Skeletal muscle satellite cell (primary cell): ENCODE results near the gene KRABD2.
"Not testable (repeated sequence)": the region's sequence is repeated elsewhere in the genome, so short reads cannot be mapped to it uniquely, and the experiment has no call there.

ENCODE experiments used
- H3K27me3 ChIP-seq: 2 replicates; pipeline ENCODE4 v1.7.0; 2013; ENCODE audit warnings: low read length; ENCODE audit not compliant: control insufficient read depth, insufficient read depth
- H3K36me3 ChIP-seq: 2 replicates; pipeline ENCODE4 v1.7.0; 2013; ENCODE audit warnings: mild to moderate bottlenecking, control low read depth, low read length; ENCODE audit not compliant: insufficient read depth
- H3K4me1 ChIP-seq: 2 replicates; pipeline ENCODE4 v1.7.0; 2013; ENCODE audit warnings: low read length; ENCODE audit not compliant: control insufficient read depth, insufficient read depth
- H3K4me2 ChIP-seq: 2 replicates; pipeline ENCODE4 v1.7.0; 2013; ENCODE audit warnings: mild to moderate bottlenecking, low read length
- H3K4me3 ChIP-seq: 2 replicates; pipeline ENCODE4 v1.7.0; 2013; ENCODE audit warnings: low read length
- H3K9ac ChIP-seq: 2 replicates; pipeline ENCODE4 v1.7.0; 2013; ENCODE audit warnings: mild to moderate bottlenecking, low read depth, low read length, moderate library complexity
- H3K9me3 ChIP-seq: replicated peaks from 2 replicates; pipeline ENCODE4 v1.7.0; 2013; ENCODE audit warnings: mild to moderate bottlenecking, control low read depth, low read length

The KRABD2 gene

DNA sequence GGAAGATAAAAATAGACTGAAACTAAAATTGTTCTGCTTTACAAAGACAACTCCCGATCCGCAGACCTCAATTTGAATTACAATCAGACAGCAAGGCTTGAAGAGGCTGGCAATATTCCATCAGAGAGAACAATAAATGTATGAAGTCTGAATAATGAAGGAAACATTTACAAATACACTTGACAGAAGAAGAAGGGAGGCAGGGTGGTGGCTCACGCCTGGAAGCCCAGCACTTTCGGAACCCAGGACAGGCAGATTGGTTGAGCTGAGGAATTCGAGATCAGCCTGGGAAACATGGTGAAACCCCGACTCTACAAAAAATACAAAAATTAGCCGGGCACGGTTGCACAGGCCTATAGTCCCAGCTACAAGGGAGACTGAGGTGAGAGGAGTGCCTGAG is 22.3 kb downstream of the KRABD2 start:
- Histone ChIP-seq H3K36me3 (no peaks in the 10 kb centered on the region), H3K9me3 (no peaks in the 10 kb centered on the region), H3K4me3 (no peak overlapping the region), H3K27me3 (peaks cover 3% of the 10 kb centered on the region), H3K9ac (no peak overlapping the region), H3K4me2 (no peak overlapping the region), H3K4me1 (no peaks in the 10 kb centered on the region)

GRCh38 chr17:8353736-8354135 is 22.8 kb downstream of the KRABD2 start:
- H3K4me1 ChIP-seq = no peaks in the 10 kb centered on the region

GRCh38 chr17:8350339-8350738 is 26.2 kb downstream of the KRABD2 start:
- H3K9me3 ChIP-seq = no peaks in the 10 kb centered on the region
- no peak overlapping the region for H3K4me3 ChIP-seq
- no peak overlapping the region for H3K9ac ChIP-seq

More at GRCh38 chr17:8353736-8354135, 22.8 kb downstream of the KRABD2 start:
- H3K4me2 ChIP-seq = no peak overlapping the region
- H3K27me3 ChIP-seq = peaks cover 3% of the 10 kb centered on the region
- H3K9me3 ChIP-seq = no peaks in the 10 kb centered on the region
- H3K36me3 ChIP-seq = no peaks in the 10 kb centered on the region
- H3K9ac ChIP-seq = no peak overlapping the region
- no peak overlapping the region for H3K4me3 ChIP-seq

DNA sequence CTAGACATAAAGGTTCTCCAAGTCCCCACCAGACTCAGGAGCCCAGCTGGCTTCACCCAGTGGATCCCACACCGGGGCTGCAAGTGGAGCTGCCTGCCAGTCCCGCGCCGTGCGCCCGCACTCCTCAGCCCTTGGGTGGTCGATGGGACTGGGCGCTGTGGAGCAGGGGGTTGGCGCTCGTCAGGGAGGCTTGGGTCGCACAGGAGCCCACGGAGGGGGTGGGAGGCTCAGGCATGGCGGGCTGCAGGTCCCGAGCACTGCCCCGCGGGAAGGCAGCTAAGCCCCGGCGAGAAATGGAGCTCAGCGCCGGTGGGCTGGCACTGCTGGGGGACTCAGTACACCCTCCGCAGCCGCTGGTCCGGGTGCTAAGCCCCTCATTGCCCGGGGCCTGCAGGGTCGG is 29.5 kb downstream of the KRABD2 start:
- not testable (repeated sequence) for H3K9me3 ChIP-seq, H3K4me2 ChIP-seq, H3K4me1 ChIP-seq, H3K4me3 ChIP-seq, H3K9ac ChIP-seq, H3K36me3 ChIP-seq
- peaks cover 25% of the 10 kb centered on the region for H3K27me3 ChIP-seq

More at GRCh38 chr17:8350339-8350738, 26.2 kb downstream of the KRABD2 start:
- peaks cover 21% of the 10 kb centered on the region for H3K27me3 ChIP-seq
- no peak overlapping the region for H3K4me2 ChIP-seq
- no peaks in the 10 kb centered on the region for H3K36me3 ChIP-seq
- no peaks in the 10 kb centered on the region for H3K4me1 ChIP-seq

DNA sequence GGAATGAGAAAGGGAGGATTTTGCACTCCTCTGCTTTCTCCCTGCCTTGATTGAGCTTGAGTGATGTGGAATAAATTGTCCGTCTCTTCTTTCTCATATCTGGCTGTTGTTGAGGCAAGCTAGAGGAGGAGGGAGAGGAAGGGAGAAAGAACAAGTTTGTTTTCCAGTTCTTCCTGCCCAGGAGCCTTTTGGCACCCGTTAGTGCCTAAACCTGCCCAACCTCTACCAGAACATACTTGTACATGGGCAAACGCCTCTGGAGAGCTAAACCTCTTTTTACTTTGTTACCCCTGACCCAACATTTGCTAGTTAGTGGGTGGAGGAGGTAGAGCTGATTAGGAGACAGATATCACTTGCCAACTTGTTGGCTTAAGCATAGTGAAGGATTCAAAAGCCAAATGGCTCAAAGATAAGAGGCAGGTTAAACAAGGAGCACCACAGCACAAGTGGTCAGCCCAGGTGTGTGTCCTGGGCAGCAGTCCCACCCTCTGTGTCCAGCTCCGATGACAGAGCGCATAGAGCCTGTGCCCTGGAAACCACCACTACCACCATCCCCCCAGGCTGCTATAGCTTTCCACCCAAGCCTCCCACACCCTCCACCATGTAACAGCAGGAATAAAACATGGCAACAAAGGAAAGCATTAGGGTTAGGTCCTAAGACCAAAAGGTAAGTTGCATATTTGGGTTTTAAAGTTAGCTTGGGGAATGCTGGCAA is 30.4 kb downstream of the KRABD2 start:
- no peaks in the 10 kb centered on the region for H3K9me3 ChIP-seq
- H3K4me1 ChIP-seq = no peaks in the 10 kb centered on the region
- no peak overlapping the region for H3K4me3 ChIP-seq
- H3K27me3 ChIP-seq = peaks cover 25% of the 10 kb centered on the region
- no peak overlapping the region for H3K4me2 ChIP-seq
- no peaks in the 10 kb centered on the region for H3K36me3 ChIP-seq
- no peak overlapping the region for H3K9ac ChIP-seq

DNA sequence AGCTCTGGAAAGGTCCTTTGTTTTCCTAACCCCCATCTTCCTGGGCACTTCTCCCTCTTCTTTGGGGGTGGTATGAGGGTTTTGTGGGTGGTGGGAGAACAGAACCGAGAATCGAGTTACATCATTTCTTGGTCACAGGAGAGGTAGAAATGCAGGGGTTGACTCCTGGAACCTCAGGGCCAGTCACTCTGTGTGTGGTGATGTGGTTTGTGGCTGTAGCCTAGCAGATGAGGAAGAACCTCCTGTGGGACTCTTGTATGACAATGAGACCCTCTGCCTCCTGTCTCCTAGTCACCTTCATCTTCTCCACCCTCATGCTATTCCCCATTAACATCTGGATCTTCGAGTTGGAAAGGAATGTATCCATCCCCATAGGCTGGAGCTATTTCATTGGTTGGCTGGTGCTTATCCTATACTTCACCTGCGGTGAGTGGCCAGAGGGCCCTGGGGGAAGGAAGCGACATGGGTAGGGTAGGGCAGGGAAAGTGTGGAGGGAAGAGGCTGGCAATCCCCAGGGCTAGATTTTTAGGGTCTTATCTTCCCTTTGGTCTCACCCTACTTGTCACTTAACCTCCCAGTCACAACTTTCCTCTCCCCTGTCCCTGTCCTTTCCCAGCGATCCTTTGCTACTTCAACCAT is 31.3 kb downstream of the KRABD2 start:
- H3K4me2 ChIP-seq = no peak overlapping the region
- H3K36me3 ChIP-seq = no peaks in the 10 kb centered on the region
- peaks cover 25% of the 10 kb centered on the region for H3K27me3 ChIP-seq
- H3K9me3 ChIP-seq = no peaks in the 10 kb centered on the region
- no peaks in the 10 kb centered on the region for H3K4me1 ChIP-seq
- no peak overlapping the region for H3K9ac ChIP-seq
- no peak overlapping the region for H3K4me3 ChIP-seq

DNA sequence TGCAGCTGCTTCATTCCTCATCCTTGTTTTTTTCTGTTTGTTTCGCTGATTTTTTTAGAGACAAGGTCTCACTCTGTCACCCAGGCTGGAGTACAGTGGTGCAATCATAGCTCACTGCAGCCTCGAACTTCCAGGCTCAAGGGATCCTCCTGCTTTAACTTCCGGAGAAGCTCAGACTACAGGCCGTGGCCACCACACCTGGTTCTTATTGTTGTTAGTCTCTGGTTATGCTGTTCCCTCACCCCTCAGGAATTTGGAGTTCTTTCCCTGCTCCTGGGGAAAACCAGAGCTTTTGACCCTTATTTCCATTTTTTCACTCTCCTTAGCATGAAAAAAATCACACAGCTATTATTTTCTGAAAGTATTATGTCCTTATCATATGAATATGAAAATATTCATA is 35.0 kb downstream of the KRABD2 start:
- no peaks in the 10 kb centered on the region for H3K4me1 ChIP-seq
- H3K4me3 ChIP-seq = no peak overlapping the region
- H3K36me3 ChIP-seq = no peaks in the 10 kb centered on the region
- peaks cover 38% of the 10 kb centered on the region for H3K27me3 ChIP-seq
- H3K9ac ChIP-seq = no peak overlapping the region
- H3K4me2 ChIP-seq = no peak overlapping the region
- H3K9me3 ChIP-seq = no peaks in the 10 kb centered on the region

DNA sequence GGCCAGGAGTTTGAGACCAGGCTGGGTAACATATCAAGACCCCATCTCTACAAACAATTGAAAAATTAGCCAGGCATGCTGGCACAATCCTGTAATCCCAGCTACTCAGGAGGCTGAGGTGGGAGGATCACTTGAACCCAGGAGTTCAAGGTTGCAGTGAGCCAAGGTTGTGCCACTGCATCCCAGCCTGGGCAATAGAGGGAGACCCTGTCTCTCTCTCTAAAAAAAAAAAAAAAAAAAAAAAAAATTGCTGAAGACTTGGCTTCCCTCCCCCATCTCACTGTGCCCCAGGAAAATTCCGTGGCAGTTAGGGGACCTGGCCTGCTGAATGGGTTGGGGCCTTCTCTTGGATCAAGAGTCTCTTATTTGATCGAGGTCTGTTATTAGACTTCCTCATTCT is 37.0 kb downstream of the KRABD2 start, which contains the start of gene ODF4:
TSS of gene ODF4 (plus strand) at position 301 of the 400 bp plus-strand sequence. CDS start 212 bp downstream, outside the sequence.
- no peak within 1 kb of the TSS for H3K9ac ChIP-seq
- H3K4me2 ChIP-seq = peak within 1 kb of the TSS; percentile 61
- H3K27me3 ChIP-seq = peaks cover 20% of the 10 kb centered on the region
- peaks cover 4% of the 10 kb centered on the region for H3K4me1 ChIP-seq
- H3K9me3 ChIP-seq = no peaks in the 10 kb centered on the region
- H3K36me3 ChIP-seq = no peaks in the 10 kb centered on the region
- H3K4me3 ChIP-seq = no peak within 1 kb of the TSS

DNA sequence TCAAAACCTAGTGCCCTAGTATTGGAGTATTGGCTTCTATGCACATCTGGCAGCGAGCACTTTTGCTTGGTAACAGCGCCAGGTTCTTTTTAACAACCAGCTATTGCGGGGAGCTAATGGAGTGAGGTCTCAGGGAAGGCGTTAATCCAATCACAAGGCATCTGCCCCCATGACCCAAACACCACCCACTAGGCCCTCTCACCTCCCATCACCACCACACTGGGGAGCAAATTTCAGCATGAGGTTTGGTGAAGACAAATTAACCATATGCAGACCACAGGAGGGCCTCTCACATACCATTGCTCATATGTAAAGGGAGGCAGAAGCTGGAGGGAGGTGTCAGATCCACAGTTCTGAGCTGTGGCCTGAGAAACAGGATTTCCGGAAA is 37.8 kb downstream of the KRABD2 start:
- Histone ChIP-seq H3K4me3 (no peak overlapping the region), H3K4me2 (peak overlapping the region; percentile 61), H3K36me3 (no peaks in the 10 kb centered on the region), H3K27me3 (peaks cover 20% of the 10 kb centered on the region), H3K9me3 (no peaks in the 10 kb centered on the region), H3K9ac (no peak overlapping the region), H3K4me1 (peaks cover 10% of the 10 kb centered on the region)

DNA sequence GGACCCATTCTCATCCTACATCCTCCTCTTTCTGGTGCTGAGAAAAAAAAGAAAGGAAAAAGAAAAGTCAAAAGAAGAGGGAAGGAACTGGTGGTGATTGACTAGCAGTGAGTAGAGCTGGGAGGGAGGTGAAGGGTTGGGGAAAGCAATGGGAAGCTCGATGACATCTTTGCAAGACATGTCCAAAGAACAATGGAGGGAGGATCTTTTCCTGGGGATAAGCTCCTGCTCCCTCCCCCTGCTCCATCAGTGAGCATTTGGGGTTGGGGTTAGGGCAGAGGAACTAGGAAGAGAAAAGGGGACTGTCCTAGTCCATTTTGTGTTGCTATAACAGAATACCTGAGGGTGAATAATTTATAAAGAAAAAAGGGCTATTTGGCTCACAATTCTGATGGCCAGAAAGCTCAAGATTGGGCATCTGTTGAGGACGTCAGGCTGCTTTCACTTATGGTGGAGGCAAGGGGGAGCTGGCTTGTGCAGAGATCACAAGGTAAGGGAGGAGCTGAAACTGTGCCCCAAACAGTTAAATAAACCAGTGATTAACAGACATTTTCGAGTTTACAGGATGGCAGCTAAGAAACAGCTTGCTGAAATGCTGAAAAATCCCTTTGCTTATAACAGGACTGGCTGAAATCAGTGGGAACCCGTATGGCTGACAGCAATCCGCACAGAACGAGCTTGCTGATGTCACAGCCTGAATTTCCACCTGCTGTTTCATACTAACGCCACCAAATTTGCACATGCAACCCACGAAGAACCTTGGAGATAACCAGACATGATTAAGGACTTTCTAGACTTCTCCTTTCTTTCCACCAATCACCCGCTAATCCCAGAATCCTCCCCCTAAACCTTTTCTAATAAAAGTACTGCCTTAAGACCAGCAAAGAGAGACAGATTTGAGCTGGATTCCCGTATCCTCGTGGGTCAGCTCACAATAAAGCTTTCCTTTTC is 38.4 kb downstream of the KRABD2 start:
- peaks cover 20% of the 10 kb centered on the region for H3K27me3 ChIP-seq
- no peak overlapping the region for H3K4me3 ChIP-seq
- H3K4me1 ChIP-seq = peaks cover 10% of the 10 kb centered on the region
- H3K4me2 ChIP-seq = peak overlapping the region; percentile 61
- H3K36me3 ChIP-seq = no peaks in the 10 kb centered on the region
- H3K9me3 ChIP-seq = no peaks in the 10 kb centered on the region
- no peak overlapping the region for H3K9ac ChIP-seq

DNA sequence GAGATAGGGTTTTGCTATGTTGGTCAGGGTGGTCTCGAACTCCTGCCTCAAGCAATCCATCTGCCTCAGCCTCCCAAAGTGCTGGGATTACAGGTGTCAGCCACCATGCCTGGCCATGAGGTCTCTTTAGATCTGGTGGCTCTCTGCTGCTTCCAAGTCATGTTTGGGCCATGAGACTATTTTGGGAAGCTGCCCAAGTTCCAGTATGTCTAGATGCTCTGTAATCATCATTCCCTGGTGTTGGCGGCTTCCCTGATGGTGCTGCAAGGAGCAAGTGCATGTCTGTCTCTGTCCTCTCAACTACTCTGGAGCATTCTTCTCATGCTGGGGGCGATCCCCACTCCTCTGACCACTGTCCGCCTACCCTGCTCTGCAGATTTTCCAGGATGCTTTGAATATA is 43.2 kb downstream of the KRABD2 start:
- H3K9me3 ChIP-seq = no peaks in the 10 kb centered on the region
- no peak overlapping the region for H3K4me3 ChIP-seq
- H3K4me1 ChIP-seq = peaks cover 10% of the 10 kb centered on the region
- H3K27me3 ChIP-seq = peaks cover 24% of the 10 kb centered on the region
- no peak overlapping the region for H3K4me2 ChIP-seq
- no peaks in the 10 kb centered on the region for H3K36me3 ChIP-seq
- no peak overlapping the region for H3K9ac ChIP-seq
